GM18858 (cell line): ENCODE results near the gene GLI2.

Source experiments
- ATAC-seq: cut with Tn5 transposase; IDR thresholded peaks from one replicate; pipeline ENCODE4 v1.9.1; 2021; ENCODE audit not compliant: unreplicated experiment

The GLI2 gene

DNA sequence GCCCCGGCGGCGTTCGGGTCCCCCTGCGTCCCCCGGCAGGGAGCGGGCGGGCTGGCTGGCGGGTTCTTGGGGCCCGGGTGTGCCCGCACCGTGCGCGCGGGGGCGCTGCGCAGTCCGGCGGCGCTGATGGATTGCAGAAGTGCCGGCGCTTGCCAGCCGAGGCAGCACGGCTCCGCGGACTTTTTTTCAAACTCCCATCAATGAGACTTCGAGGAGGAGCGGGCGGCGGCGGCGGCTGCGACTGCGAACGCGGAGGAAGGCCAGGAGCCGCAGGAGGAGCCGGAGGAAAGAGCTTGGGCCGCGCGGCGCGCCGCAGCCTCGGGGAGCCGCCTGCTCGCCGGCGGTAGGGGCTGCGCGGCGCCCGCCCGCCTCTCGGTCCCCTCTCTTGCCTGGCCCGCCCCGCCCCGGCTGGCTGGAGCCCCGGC lies at the start of gene GLI2:
Gene GLI2, plus strand, starts transcription at position 123 of the 425 bp plus-strand sequence. CDS start 61,453 bp downstream, outside the sequence.
- ATAC-seq: no peak

DNA sequence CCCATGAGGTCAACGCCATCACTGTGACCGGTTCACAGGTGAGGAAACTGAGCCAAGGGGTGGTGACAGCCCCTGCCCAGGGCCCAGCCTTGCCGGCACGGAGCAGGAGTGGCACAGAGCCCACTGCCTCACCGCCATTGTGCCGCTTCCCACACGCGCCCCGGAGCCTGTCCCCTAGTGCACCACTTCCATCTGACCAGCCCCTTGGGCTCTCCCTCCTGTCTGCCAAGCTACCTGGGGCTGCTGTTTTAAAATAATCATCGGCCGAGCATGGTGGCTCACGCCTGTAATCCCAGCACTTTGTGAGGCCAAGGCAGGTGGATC lies 49.7 kb upstream of the GLI2 start:
- ATAC-seq: no peak

DNA sequence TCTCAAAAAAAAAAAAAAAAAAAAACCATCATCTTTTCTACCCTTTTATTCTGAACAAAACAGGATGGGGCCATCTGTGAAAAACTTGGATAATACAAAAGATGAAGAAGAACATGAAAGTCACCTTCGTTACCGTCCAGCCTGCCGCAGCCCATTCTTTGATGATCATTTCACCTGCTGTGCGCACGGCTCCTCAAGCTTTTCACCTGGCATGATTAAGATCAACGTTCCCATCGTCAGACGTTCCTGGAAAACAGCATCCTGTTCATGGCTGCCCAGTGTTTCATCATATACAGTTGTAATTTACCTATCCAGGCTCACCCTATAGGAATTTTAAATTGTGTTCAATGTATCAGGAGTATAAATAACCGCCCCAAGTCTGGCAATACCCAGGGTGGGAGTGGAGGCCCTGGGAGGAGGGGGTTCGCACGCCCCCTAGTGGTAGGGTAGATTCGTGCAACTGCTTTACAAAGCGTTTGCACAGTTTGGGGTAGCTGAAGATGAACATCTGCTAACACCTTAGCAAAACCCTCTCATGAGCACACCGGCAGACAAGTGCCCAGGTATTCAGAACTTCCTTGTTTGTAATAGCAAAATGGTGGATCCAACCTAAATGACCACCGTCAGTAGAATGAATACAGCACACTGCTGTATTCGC lies 49.0 kb upstream of the GLI2 start:
- no peak for ATAC-seq

DNA sequence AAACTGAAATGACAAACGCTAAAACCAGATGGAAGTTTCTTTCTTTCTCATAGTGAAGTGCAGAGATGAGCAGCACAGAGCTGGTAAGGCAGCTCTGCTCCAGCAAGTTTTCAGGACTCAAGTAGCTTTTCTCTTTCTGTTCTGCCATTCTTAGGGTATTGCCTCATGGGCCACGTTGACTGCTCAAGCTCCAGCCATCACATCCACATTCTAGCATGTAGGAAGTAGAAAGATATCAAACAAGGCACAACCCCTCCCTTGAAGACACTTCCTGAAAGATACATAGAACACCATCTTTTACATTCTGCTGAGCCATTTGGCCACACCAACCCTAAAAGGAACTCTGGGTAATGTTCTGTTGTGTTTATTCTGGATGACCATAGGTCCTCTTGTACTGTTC lies 48.5 kb upstream of the GLI2 start:
- ATAC-seq: no peak

DNA sequence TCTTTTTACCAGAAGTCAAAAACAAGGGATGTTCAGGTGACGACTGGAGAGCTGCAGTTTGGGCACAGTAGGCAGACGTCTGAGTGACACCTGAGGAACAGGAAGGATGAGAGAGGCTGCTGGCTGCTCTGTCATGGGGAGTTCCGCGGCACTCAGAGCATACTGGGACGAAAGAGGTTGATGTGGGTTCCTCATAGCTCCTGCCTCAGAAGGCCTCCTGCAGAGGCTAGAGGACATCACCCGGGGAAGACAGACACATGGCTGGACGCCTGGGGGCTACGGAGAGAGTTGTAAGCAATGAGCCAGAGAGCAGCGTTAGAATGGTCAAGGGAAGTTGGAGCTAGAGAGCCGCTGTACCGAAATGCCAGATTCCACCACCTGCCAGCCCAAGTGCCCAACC lies 45.1 kb upstream of the GLI2 start:
- ATAC-seq: no peak

DNA sequence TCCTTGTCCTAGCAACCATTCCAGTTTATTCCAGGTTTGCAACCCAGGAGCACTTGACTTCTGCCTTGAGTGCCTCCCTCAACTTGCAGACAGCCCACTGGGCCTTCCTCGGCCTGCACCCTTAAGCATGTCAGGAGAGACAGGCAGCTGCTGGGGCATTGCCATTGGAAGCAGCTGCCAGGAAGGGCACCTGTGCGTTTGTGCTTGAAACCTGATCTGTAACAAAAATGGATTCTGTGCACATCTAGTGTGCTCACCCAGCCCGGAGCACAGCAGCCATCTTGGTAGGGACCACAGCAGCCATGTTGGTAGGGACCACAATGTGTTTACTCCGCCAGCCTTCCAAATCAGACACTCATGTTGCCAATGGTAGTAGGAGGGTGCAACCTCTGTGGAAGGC lies 44.3 kb upstream of the GLI2 start:
- no peak for ATAC-seq

DNA sequence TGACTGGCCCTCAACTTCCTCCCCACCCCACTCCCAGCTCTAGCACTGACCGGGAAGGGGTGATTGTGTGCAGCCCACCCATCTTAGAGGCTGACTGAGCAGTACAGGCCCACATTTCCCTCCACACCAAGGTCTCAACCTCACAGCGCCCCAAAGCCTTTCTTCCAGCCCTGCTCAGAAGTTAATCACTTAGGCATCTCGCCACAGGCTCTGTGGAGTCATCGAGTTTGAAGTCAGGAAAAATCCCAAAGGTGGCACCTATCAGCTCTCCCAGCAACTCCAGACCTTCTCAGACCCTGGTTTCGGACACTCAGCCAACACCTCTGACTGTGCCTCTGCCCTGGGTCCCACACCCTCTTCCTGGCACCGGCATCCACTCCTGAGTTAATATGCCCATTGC lies 43.0 kb upstream of the GLI2 start:
- no peak for ATAC-seq

DNA sequence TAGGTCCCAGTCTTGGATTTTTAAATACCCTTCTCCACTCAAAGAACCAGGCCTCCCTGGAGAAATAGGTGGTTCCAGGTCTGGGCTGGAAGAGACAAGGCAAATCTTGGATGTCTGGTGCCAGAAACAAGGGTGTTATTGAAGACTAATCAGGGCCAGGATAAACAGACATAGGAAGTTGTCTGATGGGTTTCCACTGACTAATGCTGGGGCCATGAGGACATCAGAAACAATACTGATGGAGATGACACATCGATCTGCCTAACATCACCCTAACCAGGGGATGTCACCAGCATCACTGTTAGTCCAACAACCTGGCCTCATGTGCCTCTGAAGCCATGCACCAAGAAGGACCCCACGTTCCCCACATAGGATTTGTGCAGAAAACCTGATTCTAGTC lies 42.5 kb upstream of the GLI2 start:
- no peak for ATAC-seq

DNA sequence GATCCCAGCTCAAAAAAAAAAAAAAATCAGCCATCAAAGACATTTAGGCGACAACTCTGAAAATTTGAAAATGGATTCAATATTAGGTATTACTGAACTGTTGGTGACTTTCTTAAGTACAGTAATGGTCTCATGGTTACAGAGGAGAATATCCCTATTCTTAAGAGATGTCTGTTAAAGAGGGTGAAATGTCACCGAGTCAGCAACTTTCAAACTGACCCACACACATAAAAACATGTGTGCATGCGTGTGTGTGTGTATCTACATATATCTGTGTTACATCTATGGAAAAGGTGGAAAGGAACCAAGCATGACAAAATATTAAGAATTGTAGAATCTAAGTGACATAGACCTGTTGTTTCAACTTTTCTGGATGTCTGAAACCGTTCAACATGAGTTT lies 41.6 kb upstream of the GLI2 start:
- no peak for ATAC-seq

DNA sequence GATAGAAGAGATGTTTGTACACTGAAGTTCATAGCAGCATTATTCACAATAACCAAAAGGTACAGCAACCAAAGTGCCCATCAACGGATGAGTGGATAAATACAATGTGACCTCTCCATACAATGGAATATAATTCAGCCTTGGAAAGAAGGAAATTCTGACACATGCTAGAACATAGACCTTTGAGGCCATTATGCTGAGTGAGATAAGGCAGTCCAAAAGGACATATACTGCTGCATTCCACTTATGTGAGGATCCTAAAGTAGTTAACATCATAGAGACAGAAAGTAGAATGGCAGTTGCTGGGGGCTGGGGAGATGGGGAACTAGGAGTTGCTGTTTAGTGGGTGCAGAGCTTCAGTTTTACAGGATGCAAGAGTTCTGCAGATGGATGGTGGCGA lies 38.2 kb upstream of the GLI2 start:
- ATAC-seq: no peak

DNA sequence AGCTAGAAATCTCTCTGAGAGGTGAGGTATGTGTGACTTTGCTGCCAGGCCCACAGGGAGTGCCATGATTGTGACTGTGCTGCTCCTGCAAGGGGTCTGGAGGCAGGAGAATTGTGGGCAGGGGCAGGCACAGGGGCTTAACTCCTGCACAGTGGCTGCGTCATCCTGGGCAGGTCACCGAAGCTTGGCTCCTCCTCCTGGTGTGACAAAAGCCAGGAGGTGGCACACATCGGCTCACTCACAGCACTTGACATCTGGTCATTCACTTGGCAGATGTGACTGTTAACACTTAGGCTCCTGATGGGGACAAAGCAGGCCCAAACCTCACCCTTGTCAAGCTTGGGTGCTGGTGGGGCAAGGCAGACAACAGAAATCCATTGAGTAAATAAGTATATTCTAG lies 36.4 kb upstream of the GLI2 start:
- ATAC-seq: no peak

DNA sequence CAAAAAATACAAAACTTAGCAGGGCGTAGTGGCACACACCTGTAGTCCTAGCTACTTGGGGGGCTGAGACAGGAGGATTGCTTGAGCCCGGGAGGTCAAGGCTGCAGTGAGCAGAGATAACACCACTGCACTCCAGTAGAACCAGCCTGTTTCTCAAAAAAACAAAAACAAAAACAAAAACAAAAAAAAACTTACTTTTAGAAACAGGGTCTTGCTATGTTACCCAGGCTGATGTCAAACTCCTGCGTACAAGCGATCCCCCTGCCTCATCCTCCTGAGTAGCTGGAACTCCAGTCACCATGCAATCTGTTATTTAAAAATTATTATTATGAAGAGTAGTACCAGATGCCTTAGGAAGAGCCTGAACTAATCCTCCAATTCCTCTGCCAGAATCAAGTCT lies 35.0 kb upstream of the GLI2 start:
- no peak for ATAC-seq

DNA sequence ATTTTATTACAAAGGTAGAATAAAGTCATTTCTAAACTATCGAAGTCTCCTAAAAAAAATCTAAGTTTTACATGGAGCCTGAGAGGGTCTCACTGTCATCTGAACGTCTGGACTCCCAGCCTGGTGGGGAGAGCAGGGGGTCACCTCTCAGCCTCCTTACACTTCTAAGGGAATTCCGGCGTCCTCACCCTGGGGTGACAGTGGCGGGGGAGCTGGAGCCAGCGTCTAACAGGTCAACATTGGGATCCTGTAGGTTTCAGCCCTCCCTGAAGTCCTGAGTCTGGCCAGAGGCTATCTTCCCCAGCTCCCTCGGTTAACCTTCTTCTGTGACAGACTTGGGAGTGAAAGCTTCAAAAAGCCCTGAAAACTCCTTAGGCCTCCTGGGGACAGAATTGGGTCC lies 34.6 kb upstream of the GLI2 start:
- no peak for ATAC-seq

DNA sequence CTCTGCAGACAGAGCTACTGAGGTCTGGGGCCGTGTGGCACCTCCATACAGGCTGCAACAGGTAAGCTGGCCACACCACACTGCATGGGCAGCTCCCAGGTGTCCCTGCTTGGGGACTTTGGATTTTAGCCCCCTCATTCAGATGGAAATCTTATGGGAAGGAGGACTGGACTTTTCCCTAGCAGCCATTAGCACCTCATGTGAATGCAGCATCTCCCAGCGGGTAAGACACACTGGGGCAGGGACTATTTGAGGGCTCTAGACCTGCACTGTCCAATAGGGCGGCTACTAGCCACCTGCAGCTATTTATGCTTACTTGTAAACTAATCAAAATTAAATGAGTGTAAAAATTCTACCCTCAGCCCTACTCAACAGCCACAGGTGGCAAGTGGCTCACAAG lies 34.2 kb upstream of the GLI2 start:
- ATAC-seq: no peak

DNA sequence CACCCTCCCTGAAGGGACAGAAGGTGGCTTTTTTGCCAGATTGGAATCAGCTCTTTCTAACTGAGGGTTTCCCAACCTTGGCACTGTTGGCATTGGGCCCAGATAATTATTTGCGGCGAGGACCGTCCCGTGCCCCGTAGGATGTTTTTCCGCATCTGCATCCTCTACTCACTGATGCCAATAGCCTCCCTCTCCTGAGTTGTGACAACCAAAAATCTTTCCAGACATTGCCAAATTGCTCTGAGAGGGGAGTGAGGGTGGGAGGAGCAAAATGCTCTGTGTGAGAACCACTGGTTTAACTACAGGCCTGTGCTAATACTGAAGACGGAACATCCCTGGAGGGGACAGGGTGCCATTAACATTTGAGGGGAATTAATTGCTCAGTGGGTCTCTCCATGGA lies 33.6 kb upstream of the GLI2 start:
- ATAC-seq: no peak

DNA sequence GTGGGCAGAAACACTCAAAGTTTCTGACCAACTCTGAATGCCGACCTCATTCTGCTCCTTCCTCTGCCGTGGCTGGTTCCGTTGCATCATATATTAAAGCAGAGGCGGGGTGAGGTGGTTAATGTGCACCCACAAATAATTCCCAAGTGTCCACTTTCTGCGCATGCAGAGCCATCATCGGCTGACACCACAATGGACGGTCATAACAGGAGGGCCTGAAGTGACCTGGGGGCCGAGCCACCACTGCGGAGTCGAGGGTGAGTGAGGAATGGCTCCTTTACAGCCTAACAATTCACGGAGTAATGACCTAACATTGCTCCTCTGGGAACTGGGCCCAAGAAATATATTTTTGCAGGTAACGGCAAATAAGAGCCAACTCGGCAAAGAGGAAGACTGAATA lies 32.9 kb upstream of the GLI2 start:
- ATAC-seq: no peak

DNA sequence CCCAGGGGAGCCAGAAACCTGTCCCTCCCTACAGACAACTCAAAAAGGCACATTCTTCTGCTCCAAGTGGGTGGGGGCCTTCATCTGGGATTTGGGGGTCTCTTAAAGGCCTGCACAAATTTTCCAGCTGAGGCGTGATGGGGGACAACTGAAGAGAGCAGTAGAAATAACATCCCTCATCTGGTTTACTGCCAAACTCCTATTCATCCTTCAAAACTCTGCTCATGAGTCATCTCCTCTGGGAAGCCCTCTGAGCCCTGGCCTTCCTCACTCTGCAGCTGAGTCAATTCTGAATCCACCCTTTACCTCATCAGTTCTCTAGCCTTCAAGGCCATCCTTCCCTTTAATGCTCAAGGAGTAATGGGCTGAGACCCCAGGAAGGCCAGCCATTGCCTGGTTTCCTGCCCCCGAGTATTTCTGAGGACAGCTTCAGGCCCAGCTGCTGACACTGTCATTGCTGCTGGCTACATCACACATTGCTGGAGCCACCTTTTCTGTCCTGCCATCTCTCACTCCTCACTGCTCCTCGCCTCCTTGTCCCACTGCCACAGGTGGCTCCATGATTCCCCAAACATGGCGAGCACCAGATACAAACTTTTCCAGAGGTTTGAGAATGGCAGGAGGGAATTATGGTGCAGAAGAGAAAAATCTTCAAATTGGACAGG lies 32.2 kb upstream of the GLI2 start:
- ATAC-seq: no peak

DNA sequence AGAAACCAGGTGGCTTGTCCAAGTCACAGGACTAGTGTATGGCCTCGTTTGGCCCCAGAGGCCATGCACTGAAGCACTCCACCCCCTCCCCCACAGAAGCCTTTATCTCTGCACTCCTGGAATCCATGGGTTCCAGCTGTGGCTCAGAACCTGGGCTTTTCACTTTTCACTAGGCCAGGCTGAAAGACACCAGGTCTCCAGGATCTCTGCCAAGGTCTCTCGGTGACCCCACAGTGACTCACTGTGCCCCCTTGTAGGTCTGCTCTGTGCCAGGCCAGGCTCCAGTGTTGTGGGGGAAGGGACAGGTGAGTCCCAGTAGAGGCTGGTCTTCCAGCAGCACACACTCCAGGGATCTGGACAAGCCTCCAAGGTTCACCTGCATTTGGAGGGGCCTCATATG lies 31.0 kb upstream of the GLI2 start:
- ATAC-seq: no peak

DNA sequence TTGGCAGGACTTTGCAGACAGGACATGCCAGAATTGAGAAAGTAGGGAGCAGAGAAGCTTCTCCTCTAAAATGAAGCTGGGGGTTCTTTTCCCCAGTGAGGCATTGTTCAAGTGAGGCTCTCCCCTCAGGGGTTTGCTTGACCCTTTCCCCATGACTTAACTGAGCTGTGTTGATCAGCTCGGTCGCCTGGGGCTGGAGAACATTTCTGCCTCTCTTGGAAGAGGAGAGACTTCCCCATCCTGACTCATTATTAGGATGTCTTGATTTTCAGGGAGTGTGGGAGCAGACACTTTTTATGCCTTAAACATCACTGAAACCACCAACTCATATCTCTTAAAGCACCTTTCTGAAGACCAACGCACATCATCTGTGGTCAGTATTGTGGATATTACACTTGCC lies 27.9 kb upstream of the GLI2 start:
- ATAC-seq: no peak

DNA sequence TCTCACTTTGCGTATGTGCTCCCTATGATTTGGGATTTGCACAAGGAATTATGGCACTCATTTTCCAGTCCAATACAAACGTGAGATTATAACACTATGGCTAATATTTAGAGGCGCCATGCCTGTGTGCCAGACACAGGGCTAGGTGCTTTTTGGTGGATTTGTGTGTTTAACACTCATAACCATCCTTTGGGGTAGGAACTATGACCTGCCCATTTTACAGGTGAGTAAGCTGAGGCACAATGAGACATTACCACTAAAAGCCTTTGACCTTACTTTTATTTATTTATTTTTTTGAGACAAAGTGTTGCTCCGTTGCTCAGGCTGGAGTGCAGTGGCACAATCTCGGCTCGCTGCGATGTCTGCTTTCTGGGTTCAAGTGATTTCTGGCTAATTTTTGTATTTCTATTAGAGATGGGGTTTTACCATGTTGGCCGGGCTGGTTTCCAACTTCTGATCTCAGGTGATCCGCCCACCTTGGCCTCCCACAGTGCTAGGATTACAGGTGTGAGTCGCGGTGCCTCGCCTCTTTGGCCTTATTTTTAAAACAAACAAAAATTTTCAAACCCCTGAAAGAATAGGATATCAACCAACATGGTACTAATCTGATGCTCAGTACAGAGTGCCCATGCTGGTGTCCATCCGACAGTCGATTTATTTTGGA lies 26.6 kb upstream of the GLI2 start:
- ATAC-seq: no peak

DNA sequence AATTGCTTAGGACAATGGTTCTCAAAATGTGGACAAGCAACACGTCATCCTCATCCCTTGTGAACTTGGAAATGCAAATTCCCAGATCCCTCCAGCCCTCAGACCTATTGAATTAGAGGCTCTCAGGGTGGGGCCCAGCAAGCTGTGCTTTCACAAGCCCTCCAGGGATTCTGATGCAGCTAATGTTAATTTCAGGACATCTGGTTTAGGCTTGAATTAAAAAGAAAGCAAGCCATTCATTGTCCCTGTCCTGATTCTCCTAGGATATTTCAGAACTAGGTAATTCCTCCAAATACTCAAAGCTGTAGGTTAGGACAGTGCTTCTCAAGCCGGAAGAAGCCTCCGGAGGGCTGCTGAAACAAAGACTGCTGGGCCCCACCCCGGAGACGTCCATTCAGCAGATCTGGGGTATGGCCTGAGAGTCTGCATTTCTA lies 26.0 kb upstream of the GLI2 start:
- ATAC-seq: no peak

DNA sequence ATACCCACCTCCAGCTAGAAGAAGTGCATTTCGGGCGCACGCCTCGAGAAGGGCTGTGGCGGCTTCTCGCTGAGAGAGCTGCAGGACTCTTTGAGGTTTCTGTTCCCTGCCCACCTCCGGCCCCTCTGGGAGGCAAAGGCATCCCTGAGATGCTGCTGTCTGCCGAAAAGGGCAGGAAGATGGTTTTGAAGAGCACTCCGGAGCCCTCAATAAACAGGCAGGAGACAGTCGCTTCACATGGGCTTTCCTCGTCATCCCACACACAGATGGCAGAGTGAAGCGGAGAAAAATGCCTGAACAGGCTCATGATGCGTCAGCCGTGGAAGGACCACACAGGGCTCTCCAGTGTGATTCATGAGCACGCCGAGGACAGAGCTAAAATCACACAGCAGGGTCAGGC lies 25.4 kb upstream of the GLI2 start:
- no peak for ATAC-seq

DNA sequence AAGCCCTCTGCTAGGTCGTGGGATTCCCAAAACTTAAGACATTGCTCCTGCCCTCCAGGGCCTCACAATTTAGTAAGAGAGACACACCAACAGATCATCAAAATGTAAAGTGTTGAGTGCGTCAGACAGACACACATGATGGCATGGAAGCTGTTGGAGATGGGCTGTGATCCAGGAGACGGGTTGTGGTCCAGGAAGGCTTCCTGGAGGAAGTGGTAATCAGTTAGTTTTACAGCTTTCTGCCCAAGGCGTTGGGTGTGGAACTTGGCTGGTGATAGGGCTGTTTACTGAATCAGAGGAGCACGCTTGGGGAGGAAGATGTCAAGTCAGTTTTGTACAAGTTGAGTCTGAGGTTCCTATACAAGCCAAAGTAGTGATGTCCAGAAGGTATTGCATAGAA lies 24.0 kb upstream of the GLI2 start:
- no peak for ATAC-seq
